Kidney (tissue), 14 donors: ENCODE data around the gene PIK3CG. TPM values are rescaled to one million over a fixed set of nuclear protein-coding genes. Genes with fewer than 3 reads are reported as not detected.

Source experiments
- DNase-seq, 5 donors: peaks; one replicate each; pipeline ENCODE4 v3.0.0-alpha.2; 2013 to 2020
- FAIRE-seq: peaks from 2 replicates; lab custom pipeline; 2012; peaks lifted over from hg19 to GRCh38; lab: Jason Lieb, UNC
- H3K27ac ChIP-seq, 2 donors: one replicate each; pipeline ENCODE4 v1.7.0; 2013; ENCODE audit warnings: low read depth in 2 of 2, low read length in 2 of 2, inconsistent platforms in 1 of 2
- H3K27me3 ChIP-seq: one replicate; pipeline ENCODE4 v1.7.1; 2013; ENCODE audit warnings: low read length, inconsistent platforms; ENCODE audit not compliant: control insufficient read depth, insufficient read depth
- H3K36me3 ChIP-seq, 3 donors: one replicate each; pipeline versions ENCODE4 v1.7.0 to v1.7.1; 2013; ENCODE audit warnings: low read length in 3 of 3, control low read depth in 1 of 3, inconsistent platforms in 1 of 3; ENCODE audit not compliant: insufficient read depth in 3 of 3, control insufficient read depth in 2 of 3
- H3K4me1 ChIP-seq, 3 donors: one replicate each; pipeline versions ENCODE4 v1.7.0 to v1.7.1; 2013; ENCODE audit warnings: low read length in 3 of 3, inconsistent platforms in 1 of 3, low read depth in 1 of 3; ENCODE audit not compliant: control insufficient read depth in 2 of 3, insufficient read depth in 2 of 3
- H3K4me3 ChIP-seq, 3 donors: one replicate each; pipeline versions ENCODE4 v1.7.0 to v1.8.1; 2013; ENCODE audit warnings: low read length in 3 of 3, control low read depth in 1 of 3, inconsistent platforms in 1 of 3
- H3K9ac ChIP-seq, 3 donors: one replicate each; pipeline versions ENCODE4 v1.7.0 to v1.7.1; 2013; ENCODE audit warnings: low read length in 3 of 3, control low read depth in 1 of 3, inconsistent platforms in 1 of 3
- H3K9me3 ChIP-seq, 3 donors: one replicate each; pipeline versions ENCODE4 v1.7.0 to v1.7.1; 2013; ENCODE audit warnings: low read length in 3 of 3, control low read depth in 1 of 3, inconsistent platforms in 1 of 3; ENCODE audit not compliant: control insufficient read depth in 2 of 3, insufficient read depth in 1 of 3
- intact Hi-C: fragments of 100-400 bp; cut with DNase I; formaldehyde crosslinking; loops from one replicate; pipeline ENCODE4 v1.11.1; 2022
- polyA plus RNA-seq: library from polyadenylated mRNA; stranded (reverse); fragments of 350-450 nt; fragmentation: Illumina TruSeq; extraction: RNeasy Lipid Tissue Mini Kit (QIAGEN cat#74804); gene quantifications from one replicate; pipeline ENCODE4 v1.2.3, GENCODE V29; 2014; ENCODE audit warnings: low read depth, low replicate concordance; ENCODE audit not compliant: insufficient read depth
- total RNA-seq: library from RNA; stranded (reverse); fragmentation: NEBNext Ultra II Directional; extraction: Animal tissue kit (Norgen Biotek cat#: 25700); gene quantifications from one replicate; pipeline ENCODE4 v1.2.1, GENCODE V29; 2021
- TF ChIP-seq, protein P1 (sequence below): IDR thresholded peaks from 3 replicates; pipeline ENCODE4 v1.5.1; 2012; ENCODE audit warnings: mild to moderate bottlenecking, moderate library complexity, borderline replicate concordance; ENCODE audit not compliant: insufficient read depth; ENCODE audit errors: extremely low read depth
- donor health status: control.
- donor health status: control.
- donor health status: control.
- donor health status: control.
- donor health status: control.
- donor health status: DM: yes; HTN: yes; CAD: no.
- donor health status: Normal renal cell carcinoma (clear cell type).

Gene PIK3CG
- total and polyA plus RNA-seq, 2 donors from 2014 or later, result 0.15 to 8.6 TPM

DNA sequence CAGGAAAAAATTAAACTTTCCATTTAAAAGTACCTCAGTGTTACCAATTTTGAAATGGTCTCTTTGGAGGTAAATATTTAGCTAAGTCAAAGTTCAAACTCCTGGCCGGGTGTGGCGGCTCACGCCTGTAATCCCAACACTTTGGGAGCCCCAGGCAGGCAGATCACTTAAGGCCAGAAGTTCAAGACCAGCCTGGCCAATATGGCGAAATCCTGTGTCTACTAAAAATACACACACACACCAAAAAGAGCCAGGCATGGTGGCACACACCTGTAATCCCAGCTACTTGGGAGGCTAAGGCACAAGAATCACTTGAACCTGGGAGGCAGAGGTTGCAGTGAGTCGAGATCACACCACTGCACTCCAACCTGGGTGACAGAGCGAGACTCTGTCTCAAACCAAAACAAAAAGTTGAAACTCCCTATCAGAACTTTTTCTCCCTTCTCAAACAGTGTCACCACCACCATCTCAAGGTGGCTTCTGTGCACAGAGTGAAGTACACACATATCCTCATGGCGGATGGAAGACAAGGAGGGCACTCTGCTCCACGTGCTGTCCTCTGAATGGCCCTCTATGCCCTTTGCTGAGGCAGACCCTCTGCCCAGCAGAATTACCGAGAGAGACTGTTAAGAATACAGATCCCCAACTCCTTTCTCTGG lies 11.7 kb upstream of the PIK3CG start:
- Histone ChIP-seq H3K27ac (no peak overlapping the region), H3K9ac (no peak overlapping the region), H3K4me1 (no peaks in the 10 kb centered on the region), H3K27me3 (no peaks in the 10 kb centered on the region), H3K4me3 (no peak overlapping the region), H3K9me3 (no peaks in the 10 kb centered on the region), H3K36me3 (no peaks in the 10 kb centered on the region)
- DNase-seq (no peak), FAIRE-seq (no peak)
- intact Hi-C loops, result no loop called here
- TF ChIP-seq, protein P1, sequence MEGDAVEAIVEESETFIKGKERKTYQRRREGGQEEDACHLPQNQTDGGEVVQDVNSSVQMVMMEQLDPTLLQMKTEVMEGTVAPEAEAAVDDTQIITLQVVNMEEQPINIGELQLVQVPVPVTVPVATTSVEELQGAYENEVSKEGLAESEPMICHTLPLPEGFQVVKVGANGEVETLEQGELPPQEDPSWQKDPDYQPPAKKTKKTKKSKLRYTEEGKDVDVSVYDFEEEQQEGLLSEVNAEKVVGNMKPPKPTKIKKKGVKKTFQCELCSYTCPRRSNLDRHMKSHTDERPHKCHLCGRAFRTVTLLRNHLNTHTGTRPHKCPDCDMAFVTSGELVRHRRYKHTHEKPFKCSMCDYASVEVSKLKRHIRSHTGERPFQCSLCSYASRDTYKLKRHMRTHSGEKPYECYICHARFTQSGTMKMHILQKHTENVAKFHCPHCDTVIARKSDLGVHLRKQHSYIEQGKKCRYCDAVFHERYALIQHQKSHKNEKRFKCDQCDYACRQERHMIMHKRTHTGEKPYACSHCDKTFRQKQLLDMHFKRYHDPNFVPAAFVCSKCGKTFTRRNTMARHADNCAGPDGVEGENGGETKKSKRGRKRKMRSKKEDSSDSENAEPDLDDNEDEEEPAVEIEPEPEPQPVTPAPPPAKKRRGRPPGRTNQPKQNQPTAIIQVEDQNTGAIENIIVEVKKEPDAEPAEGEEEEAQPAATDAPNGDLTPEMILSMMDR, result no peak

DNA sequence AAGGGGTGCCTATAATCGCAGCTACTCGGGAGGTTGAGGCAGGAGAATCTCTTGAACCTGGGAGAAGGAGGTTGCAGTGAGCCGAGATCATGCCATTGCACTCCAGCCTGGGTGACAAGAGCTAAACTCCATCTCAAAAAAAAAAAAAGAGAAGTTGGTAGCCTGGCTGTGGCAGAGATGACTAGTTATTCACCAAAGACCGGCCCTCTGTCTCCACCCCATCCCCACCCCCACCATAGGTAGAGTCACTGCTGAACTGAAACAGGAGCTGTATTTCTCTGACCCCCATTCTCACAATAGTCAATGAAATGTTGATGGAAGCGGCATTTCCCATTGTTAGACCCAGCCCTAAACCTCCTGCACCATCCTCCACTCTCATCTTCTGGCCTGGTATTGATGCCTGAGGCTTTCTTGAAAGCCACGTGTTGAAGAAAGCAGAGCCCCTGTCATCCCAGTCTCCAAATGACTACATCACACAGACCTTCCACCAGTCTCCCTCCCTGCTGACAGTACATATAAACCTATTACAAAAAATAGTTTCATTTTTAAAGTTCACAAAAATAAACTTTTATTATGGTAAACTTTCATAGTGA lies 9.4 kb upstream of the PIK3CG start:
- intact Hi-C loops, result no loop called here
- no peak overlapping the region for H3K27ac ChIP-seq
- H3K27me3 ChIP-seq, result no peaks in the 10 kb centered on the region
- H3K36me3 ChIP-seq, result no peaks in the 10 kb centered on the region
- no peaks in the 10 kb centered on the region for H3K9me3 ChIP-seq
- no peak overlapping the region for H3K9ac ChIP-seq
- FAIRE-seq (no peak), DNase-seq (no peak)
- TF ChIP-seq, protein P1, result no peak
- no peak overlapping the region for H3K4me3 ChIP-seq
- H3K4me1 ChIP-seq, result no peaks in the 10 kb centered on the region

DNA sequence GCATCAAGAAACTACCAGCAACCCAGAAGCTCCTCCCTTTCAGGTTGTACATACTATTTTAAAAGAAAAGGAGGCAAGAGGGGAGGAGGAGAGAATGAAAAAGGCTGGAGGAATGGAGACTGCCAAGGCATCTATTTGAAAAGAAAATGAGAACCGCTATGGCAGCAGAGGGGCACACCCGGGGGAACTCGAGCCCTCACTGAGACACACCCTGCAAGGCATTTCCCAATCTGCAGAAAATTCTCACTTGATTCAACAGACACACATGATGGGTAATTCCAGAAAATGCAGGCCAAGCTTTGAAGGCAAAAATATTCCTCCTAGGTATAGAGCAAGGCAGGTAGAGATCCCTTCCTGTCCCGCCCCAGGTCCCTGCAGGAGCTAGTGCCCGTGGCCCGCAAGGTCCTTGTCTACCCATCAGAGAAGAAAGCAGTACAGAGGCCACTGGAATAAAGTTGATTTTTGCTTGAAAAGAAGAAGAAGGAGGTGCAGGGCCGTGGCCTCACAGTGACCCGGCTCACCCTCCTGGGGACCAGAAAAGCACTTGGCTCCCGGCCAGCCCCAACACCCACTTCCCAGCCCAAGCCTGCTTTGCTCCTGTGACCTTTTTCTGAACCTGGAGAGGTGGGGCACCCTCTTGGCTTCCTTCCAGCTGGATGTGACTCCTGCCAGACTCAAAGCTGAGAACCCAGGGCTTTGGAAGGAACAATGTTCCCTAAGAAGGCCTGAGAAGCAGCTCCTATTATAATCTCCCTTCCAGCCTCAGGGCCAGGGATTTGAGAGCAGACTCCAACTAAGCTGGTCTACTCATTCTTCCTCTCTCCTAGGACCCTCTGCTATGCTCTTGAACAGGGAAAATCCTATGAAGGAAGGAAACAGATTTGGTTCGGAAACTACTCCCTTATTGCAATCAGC lies 6.2 kb upstream of the PIK3CG start:
- no peaks in the 10 kb centered on the region for H3K4me1 ChIP-seq
- no peak overlapping the region for H3K4me3 ChIP-seq
- peak; percentile 22 to 79 (median 40) for DNase-seq
- no peaks in the 10 kb centered on the region for H3K27me3 ChIP-seq
- TF ChIP-seq, protein P1, result no peak
- intact Hi-C loops, result no loop called here
- FAIRE-seq, result no peak
- H3K36me3 ChIP-seq, result no peaks in the 10 kb centered on the region
- no peaks in the 10 kb centered on the region for H3K9me3 ChIP-seq
- H3K9ac ChIP-seq, result no peak overlapping the region
- no peak overlapping the region for H3K27ac ChIP-seq
